ENCODE measurements around the gene IL27RA.

The IL27RA gene

DNA sequence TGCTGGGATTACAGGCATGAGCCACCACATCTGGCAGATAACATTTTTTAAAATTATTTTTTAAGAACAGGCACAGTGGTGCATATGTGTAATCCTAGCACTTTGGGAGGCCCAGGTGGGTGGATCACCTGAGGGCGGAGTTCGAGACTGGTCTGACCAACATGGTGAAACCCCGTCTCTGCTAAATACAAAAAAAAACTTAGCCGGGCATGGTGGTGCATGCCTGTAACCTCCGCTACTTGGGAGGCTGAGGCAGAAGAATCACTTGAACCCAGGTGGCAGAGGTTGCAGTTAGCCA, 30.9 kb downstream of the IL27RA start:
- Histone ChIP-seq H3K4me2 (ENCODE audit: insufficient read depth, low read length) (no peak overlapping the region), H3K27me3 (ENCODE audit: insufficient read depth, low read length, poor library complexity) (no peaks in the 10 kb centered on the region)

DNA sequence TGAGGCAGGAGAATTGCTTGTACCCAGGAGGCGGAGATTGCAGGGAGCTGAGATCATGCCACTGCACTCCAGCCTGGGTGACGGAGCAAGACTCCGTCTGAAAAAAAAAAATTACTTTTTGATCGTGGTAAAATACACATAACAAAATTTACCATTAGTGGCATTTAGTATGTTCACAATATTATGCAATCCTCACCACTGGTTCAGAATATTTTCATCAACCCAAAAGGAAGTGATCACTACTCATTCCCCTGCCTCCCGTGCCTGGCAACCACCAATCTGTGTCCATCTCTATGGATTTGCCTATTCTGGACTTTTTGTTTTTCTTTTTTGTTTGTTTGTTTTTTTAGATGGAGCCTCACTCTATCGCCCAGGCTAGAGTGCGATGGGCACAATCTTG, 31.5 kb downstream of the IL27RA start:
- TF ChIP-seq, protein P1, sequence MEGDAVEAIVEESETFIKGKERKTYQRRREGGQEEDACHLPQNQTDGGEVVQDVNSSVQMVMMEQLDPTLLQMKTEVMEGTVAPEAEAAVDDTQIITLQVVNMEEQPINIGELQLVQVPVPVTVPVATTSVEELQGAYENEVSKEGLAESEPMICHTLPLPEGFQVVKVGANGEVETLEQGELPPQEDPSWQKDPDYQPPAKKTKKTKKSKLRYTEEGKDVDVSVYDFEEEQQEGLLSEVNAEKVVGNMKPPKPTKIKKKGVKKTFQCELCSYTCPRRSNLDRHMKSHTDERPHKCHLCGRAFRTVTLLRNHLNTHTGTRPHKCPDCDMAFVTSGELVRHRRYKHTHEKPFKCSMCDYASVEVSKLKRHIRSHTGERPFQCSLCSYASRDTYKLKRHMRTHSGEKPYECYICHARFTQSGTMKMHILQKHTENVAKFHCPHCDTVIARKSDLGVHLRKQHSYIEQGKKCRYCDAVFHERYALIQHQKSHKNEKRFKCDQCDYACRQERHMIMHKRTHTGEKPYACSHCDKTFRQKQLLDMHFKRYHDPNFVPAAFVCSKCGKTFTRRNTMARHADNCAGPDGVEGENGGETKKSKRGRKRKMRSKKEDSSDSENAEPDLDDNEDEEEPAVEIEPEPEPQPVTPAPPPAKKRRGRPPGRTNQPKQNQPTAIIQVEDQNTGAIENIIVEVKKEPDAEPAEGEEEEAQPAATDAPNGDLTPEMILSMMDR (IDR thresholded peaks at IDR 0.05; ENCODE audit: borderline replicate concordance, extremely low read depth, low read length, poor library complexity, severe bottlenecking): no peak
- TF ChIP-seq EZH2 (IDR thresholded peaks at IDR 0.05; ENCODE audit: borderline replicate concordance, low read depth, low read length, severe bottlenecking): no peak
- no peak for DNase-seq
- ATAC-seq (ENCODE audit: insufficient read depth, low read depth): no peak
- no peak overlapping the region for H3K4me2 ChIP-seq (ENCODE audit: insufficient read depth, low read length)
- no peaks in the 10 kb centered on the region for H3K36me3 ChIP-seq (ENCODE audit: insufficient read depth, low read length)
- H3K9me3 ChIP-seq (ENCODE audit: insufficient read depth, low read length, severe bottlenecking): no peaks in the 10 kb centered on the region
- H3K27me3 ChIP-seq (ENCODE audit: insufficient read depth, low read length, poor library complexity): no peaks in the 10 kb centered on the region
- H2AFZ ChIP-seq (ENCODE audit: low read depth, low read length): no peak overlapping the region
- no peak overlapping the region for H3K4me3 ChIP-seq (ENCODE audit: low read depth in 1 of 2, low read length in 2 of 2)
- H3K9ac ChIP-seq (ENCODE audit: low read depth, low read length): no peak overlapping the region
- peaks cover 2% of the 10 kb centered on the region for H3K4me1 ChIP-seq (ENCODE audit: insufficient read depth, low read length)
- H4K20me1 ChIP-seq (ENCODE audit: insufficient read depth, low read length): no peaks in the 10 kb centered on the region
- H3K79me2 ChIP-seq (ENCODE audit: insufficient read depth, low read length): no peaks in the 10 kb centered on the region
- H3K27ac ChIP-seq (ENCODE audit: low read length): no peak overlapping the region

More for the DNA sequence above, 30.9 kb downstream of the IL27RA start:
- no peak for TF ChIP-seq EZH2 (IDR thresholded peaks at IDR 0.05; ENCODE audit: borderline replicate concordance, low read depth, low read length, severe bottlenecking)
- TF ChIP-seq, protein P1 (IDR thresholded peaks at IDR 0.05; ENCODE audit: borderline replicate concordance, extremely low read depth, low read length, poor library complexity, severe bottlenecking): no peak
- H3K9ac ChIP-seq (ENCODE audit: low read depth, low read length): no peak overlapping the region
- H3K27ac ChIP-seq (ENCODE audit: low read length): no peak overlapping the region
- no peaks in the 10 kb centered on the region for H4K20me1 ChIP-seq (ENCODE audit: insufficient read depth, low read length)
- H3K36me3 ChIP-seq (ENCODE audit: insufficient read depth, low read length): no peaks in the 10 kb centered on the region
- no peaks in the 10 kb centered on the region for H3K9me3 ChIP-seq (ENCODE audit: insufficient read depth, low read length, severe bottlenecking)
- no peak overlapping the region for H3K4me3 ChIP-seq (ENCODE audit: low read depth in 1 of 2, low read length in 2 of 2)
- no peaks in the 10 kb centered on the region for H3K79me2 ChIP-seq (ENCODE audit: insufficient read depth, low read length)
- DNase-seq: no peak
- no peak for ATAC-seq (ENCODE audit: insufficient read depth, low read depth)
- no peak overlapping the region for H2AFZ ChIP-seq (ENCODE audit: low read depth, low read length)
- H3K4me1 ChIP-seq (ENCODE audit: insufficient read depth, low read length): peaks cover 7% of the 10 kb centered on the region

DNA sequence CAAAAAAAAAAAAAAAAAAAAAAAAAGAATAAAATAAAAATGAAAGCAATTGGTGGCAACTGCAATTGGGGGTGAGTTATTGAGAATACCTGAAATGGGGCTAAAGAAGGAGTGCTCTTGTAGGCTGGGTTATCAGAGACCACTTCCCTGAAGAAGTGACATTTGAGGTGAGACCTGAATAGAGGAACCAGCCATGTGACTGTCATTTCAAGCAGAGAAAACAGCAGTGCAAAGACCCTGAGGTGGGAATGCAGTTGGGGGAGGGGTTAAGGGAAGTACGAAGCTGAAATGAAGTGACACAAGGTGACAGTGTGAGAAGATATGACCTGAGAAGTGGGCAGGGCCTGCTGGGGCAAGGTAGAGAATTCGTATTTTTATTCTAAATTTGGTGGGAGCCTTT, 34.6 kb downstream of the IL27RA start:
- no peaks in the 10 kb centered on the region for H3K79me2 ChIP-seq (ENCODE audit: insufficient read depth, low read length)
- H3K27me3 ChIP-seq (ENCODE audit: insufficient read depth, low read length, poor library complexity): no peaks in the 10 kb centered on the region
- no peak overlapping the region for H2AFZ ChIP-seq (ENCODE audit: low read depth, low read length)
- no peak overlapping the region for H3K4me2 ChIP-seq (ENCODE audit: insufficient read depth, low read length)
- ATAC-seq (ENCODE audit: insufficient read depth, low read depth): no peak
- TF ChIP-seq, protein P1 (IDR thresholded peaks at IDR 0.05; ENCODE audit: borderline replicate concordance, extremely low read depth, low read length, poor library complexity, severe bottlenecking): no peak
- TF ChIP-seq EZH2 (IDR thresholded peaks at IDR 0.05; ENCODE audit: borderline replicate concordance, low read depth, low read length, severe bottlenecking): no peak
- no peak overlapping the region for H3K27ac ChIP-seq (ENCODE audit: low read length)
- H3K4me3 ChIP-seq (ENCODE audit: low read depth in 1 of 2, low read length in 2 of 2): no peak overlapping the region
- DNase-seq: no peak
- no peaks in the 10 kb centered on the region for H3K9me3 ChIP-seq (ENCODE audit: insufficient read depth, low read length, severe bottlenecking)
- H3K9ac ChIP-seq (ENCODE audit: low read depth, low read length): no peak overlapping the region
- H3K4me1 ChIP-seq (ENCODE audit: insufficient read depth, low read length): no peaks in the 10 kb centered on the region
- no peaks in the 10 kb centered on the region for H3K36me3 ChIP-seq (ENCODE audit: insufficient read depth, low read length)
- no peaks in the 10 kb centered on the region for H4K20me1 ChIP-seq (ENCODE audit: insufficient read depth, low read length)

Data from DND-41 (cell line).